HG03442 (cell line): Measurements from ENCODE around the gene TBC1D22B.
"Not testable (repeated sequence)": the region's sequence is repeated elsewhere in the genome, so short reads cannot be mapped to it uniquely, and the experiment has no call there.

Source experiments
- ATAC-seq: cut with Tn5 transposase; IDR thresholded peaks from one replicate; pipeline ENCODE4 v1.9.1; 2021; ENCODE audit warnings: mild to moderate bottlenecking, moderate library complexity; ENCODE audit not compliant: unreplicated experiment

Gene TBC1D22B

GRCh38 chr6:37262446-37263026 lies 5.0 kb downstream of the TBC1D22B start:
- no peak for ATAC-seq

GRCh38 chr6:37265001-37265400 lies 7.4 kb downstream of the TBC1D22B start:
- ATAC-seq, result no peak

- no peak for ATAC-seq
Measured at GRCh38 chr6:37265860-37266259, 8.3 kb downstream of the TBC1D22B start.

- no peak for ATAC-seq
Measured at GRCh38 chr6:37269105-37269504, 11.5 kb downstream of the TBC1D22B start.

GRCh38 chr6:37272834-37273566 lies 15.4 kb downstream of the TBC1D22B start:
- ATAC-seq, result no peak

GRCh38 chr6:37273690-37274089 lies 16.1 kb downstream of the TBC1D22B start:
- no peak for ATAC-seq

- ATAC-seq, result no peak
Measured at GRCh38 chr6:37275350-37275749, 17.8 kb downstream of the TBC1D22B start.

GRCh38 chr6:37277001-37277409 lies 19.4 kb downstream of the TBC1D22B start:
- ATAC-seq, result no peak

- no peak for ATAC-seq
Measured at GRCh38 chr6:37279366-37280134, 22.0 kb downstream of the TBC1D22B start.

GRCh38 chr6:37280162-37280887 lies 22.8 kb downstream of the TBC1D22B start:
- no peak for ATAC-seq

- ATAC-seq, result no peak
Measured at GRCh38 chr6:37282371-37282770, 24.8 kb downstream of the TBC1D22B start.

- no peak for ATAC-seq
Measured at GRCh38 chr6:37283268-37283667, 25.7 kb downstream of the TBC1D22B start.

GRCh38 chr6:37283671-37284151 lies 26.1 kb downstream of the TBC1D22B start:
- no peak for ATAC-seq

- ATAC-seq, result no peak
Measured at GRCh38 chr6:37284781-37285180, 27.2 kb downstream of the TBC1D22B start.

- no peak for ATAC-seq
Measured at GRCh38 chr6:37285861-37286311, 28.3 kb downstream of the TBC1D22B start.

- ATAC-seq, result no peak
Measured at GRCh38 chr6:37287519-37288157, 30.1 kb downstream of the TBC1D22B start.

GRCh38 chr6:37288247-37288646 lies 30.7 kb downstream of the TBC1D22B start:
- ATAC-seq, result no peak

GRCh38 chr6:37289931-37290330 lies 32.4 kb downstream of the TBC1D22B start:
- no peak for ATAC-seq

GRCh38 chr6:37293426-37293825 lies 35.9 kb downstream of the TBC1D22B start:
- ATAC-seq, result no peak

- not testable (repeated sequence) for ATAC-seq
Measured at GRCh38 chr6:37297637-37298036, 40.1 kb downstream of the TBC1D22B start.
